Natural killer cell treated with Interleukin-12 subunit alpha and Interleukin-12 subunit beta and Interleukin-15 and Interleukin-18, amount 100 ng/mL, for 72 hours (primary cell): ENCODE measurements around the gene TTC32. TPM values are rescaled to one million over a fixed set of nuclear protein-coding genes. Genes with fewer than 3 reads are reported as not detected.

Experiments
- ATAC-seq, 2 donors: fragments of 150-1000 bp; cut with Tn5 transposase in 1 of 2; sonication (Bioruptor Pico), chemical (Tn5 transposase) in 1 of 2; 2 replicates each; pipeline ENCODE4 v1.10.0; 2021
- DNase-seq: peaks from one replicate; pipeline ENCODE4 v3.0.0; 2022; ENCODE audit warnings: low spot score
- H3K27ac Mint-ChIP-seq, 2 donors: 1 replicate in 1 of 2; 2 replicates in 1 of 2; pipeline ENCODE4 v1.8.0; 2022; ENCODE audit warnings: mixed read lengths in 2 of 2, mild to moderate bottlenecking in 1 of 2, moderate library complexity in 1 of 2
- H3K27me3 Mint-ChIP-seq, 2 donors: 1 replicate in 1 of 2; 2 replicates in 1 of 2; pipeline ENCODE4 v1.8.0; 2022; ENCODE audit warnings: mixed read lengths in 2 of 2
- H3K36me3 Mint-ChIP-seq: one replicate; pipeline ENCODE4 v1.8.0; 2022; ENCODE audit warnings: mixed read lengths
- H3K4me1 Mint-ChIP-seq, 2 donors: 1 replicate in 1 of 2; 2 replicates in 1 of 2; pipeline ENCODE4 v1.8.0; 2022; ENCODE audit warnings: low read depth in 2 of 2, mixed read lengths in 2 of 2, mild to moderate bottlenecking in 1 of 2
- H3K4me3 Mint-ChIP-seq: one replicate; pipeline ENCODE4 v1.8.0; 2022; ENCODE audit warnings: mixed read lengths
- H3K9me3 Mint-ChIP-seq: 2 replicates; pipeline ENCODE4 v1.8.0; 2022; ENCODE audit warnings: mixed read lengths
- total RNA-seq, 2 donors: library from RNA; stranded (reverse); gene quantifications; one replicate each; pipeline ENCODE4 v1.2.3, GENCODE V29; 2022

The TTC32 gene
- total RNA-seq, 2 donors from 2014 or later, result 14.8 to 17.8 TPM

DNA sequence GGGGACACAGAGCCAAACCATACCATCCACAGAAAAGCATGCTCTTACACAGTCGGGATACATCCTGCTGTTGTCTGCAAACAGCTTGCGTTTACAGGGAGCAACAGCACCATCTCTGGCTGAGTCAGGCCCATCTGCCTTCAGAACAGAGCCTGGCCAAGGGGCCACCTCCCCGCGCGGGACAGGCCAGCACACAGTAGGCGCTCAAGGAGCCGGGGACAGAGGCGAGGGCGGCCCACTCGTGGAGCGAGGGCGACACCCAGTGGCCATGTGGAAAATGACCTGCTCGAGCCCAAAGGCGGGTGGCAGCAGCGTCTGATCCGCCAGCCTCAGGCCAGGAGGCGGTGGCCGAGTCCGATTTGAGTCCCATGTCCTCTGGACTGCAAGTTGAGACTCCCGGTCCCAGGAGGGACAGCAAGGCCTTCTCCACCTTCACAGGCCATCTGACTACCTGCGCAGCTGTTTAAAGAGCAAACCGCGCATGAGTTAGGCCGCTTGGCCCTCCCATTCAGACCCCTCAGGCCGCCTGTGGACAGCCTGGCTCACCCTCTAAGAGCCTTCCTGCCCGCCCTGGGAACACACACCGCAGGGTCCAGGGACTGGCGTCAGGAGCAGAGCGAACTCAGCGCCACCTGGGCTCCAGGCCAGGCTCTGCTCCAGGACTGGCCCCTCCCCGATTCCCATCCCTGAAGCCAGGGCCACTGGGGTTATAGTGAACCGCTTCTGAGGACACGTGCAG, 38.3 kb downstream of the TTC32 start:
- peaks cover 4 to 11% of the 10 kb centered on the region in 2 donors for H3K27me3 Mint-ChIP-seq
- H3K27ac Mint-ChIP-seq, result no peak overlapping the region
- DNase-seq, result peak; percentile 59
- ATAC-seq, result peak; percentile 82 to 84
- H3K9me3 Mint-ChIP-seq, result no peaks in the 10 kb centered on the region
- H3K36me3 Mint-ChIP-seq, result no peaks in the 10 kb centered on the region
- no peak overlapping the region for H3K4me3 Mint-ChIP-seq
- H3K4me1 Mint-ChIP-seq, result peaks cover 7 to 14% of the 10 kb centered on the region in 2 donors

- H3K27ac Mint-ChIP-seq, result no peak overlapping the region
- H3K36me3 Mint-ChIP-seq, result no peaks in the 10 kb centered on the region
- DNase-seq (peak; percentile 5), ATAC-seq (no peak)
- H3K4me1 Mint-ChIP-seq, result peaks cover 0 to 9% of the 10 kb centered on the region in 2 donors
- H3K27me3 Mint-ChIP-seq, result peaks cover 7 to 16% of the 10 kb centered on the region in 2 donors
- no peaks in the 10 kb centered on the region for H3K9me3 Mint-ChIP-seq
- no peak overlapping the region for H3K4me3 Mint-ChIP-seq
Observed at GRCh38 chr2:19861813-19862212, 40.0 kb downstream of the TTC32 start.

DNA sequence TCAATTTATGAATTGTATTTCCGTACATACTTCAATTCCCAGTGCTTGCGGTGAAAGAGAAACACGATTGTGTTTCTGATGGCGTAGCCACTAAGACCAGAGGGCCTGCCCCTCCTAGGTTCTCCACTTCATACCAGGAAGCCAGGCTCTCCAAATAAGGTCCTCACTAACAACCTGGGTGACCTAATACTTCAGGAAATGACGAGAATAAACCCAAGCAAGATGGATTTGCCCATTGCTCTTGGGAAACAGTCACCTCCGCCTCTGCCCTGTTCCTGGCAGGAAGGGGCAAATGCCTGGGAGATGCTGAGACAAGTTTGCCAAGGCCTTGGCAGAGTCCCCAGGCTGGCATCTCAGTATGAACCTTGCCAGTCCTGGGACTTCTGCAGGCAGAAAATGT, 41.8 kb downstream of the TTC32 start:
- Mint-ChIP-seq H3K36me3 (no peaks in the 10 kb centered on the region), H3K4me1 (peaks cover 0 to 9% of the 10 kb centered on the region in 2 donors), H3K9me3 (no peaks in the 10 kb centered on the region), H3K27me3 (peaks cover 10 to 16% of the 10 kb centered on the region in 2 donors), H3K4me3 (no peak overlapping the region), H3K27ac (no peak overlapping the region)
- ATAC-seq, result no peak
- peak; percentile 41 for DNase-seq

DNA sequence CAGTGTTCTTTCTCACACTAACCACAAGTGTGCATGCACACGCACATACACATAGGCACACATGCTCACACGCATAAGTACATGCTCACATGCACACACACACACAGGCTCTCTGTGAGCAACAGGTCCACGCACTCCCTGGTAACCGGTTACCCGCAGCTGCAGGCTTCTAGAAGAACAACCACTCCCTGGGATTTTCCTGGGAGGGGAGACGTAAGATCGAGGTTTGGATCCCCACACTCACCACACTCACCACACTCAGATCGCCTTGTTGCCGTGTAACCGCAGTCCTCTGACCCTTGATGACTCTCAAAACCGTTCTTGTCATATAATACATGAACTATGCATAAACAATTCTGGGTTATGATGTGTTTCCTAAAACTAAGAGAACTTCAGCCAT, 42.2 kb downstream of the TTC32 start:
- Mint-ChIP-seq H3K9me3 (no peaks in the 10 kb centered on the region), H3K27me3 (peaks cover 10 to 16% of the 10 kb centered on the region in 2 donors), H3K4me1 (peaks cover 0 to 6% of the 10 kb centered on the region in 2 donors), H3K4me3 (no peak overlapping the region), H3K27ac (no peak overlapping the region), H3K36me3 (no peaks in the 10 kb centered on the region)
- DNase-seq (no peak), ATAC-seq (no peak)

GRCh38 chr2:19857806-19858205, 44.0 kb downstream of the TTC32 start:
- peaks cover 0 to under 1% of the 10 kb centered on the region in 2 donors for H3K4me1 Mint-ChIP-seq
- peaks cover 8 to 12% of the 10 kb centered on the region in 2 donors for H3K27me3 Mint-ChIP-seq
- DNase-seq, result no peak
- H3K36me3 Mint-ChIP-seq, result no peaks in the 10 kb centered on the region
- no peak overlapping the region for H3K27ac Mint-ChIP-seq
- H3K4me3 Mint-ChIP-seq, result no peak overlapping the region
- H3K9me3 Mint-ChIP-seq, result no peaks in the 10 kb centered on the region
- ATAC-seq, result no peak

DNA sequence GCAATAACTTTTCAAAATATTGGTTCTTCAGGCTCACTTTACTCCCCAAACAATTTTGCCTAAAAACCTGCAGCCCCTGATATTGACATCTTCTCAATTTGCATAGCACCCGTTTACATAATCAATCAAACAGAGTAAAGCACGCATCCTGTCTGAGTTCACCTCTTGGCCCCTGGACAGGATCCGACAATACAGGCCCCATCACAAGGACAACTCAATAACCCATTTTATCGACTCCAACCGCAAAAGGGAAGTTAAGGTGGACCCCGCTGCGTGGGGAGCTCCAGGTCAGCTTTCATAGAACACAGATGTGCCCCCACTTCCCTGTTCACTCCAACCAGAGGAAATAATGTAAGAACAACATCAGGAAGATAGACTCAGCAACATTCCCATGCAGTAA, 44.7 kb downstream of the TTC32 start:
- H3K36me3 Mint-ChIP-seq, result no peaks in the 10 kb centered on the region
- ATAC-seq (no peak), DNase-seq (no peak)
- peaks cover 5 to 8% of the 10 kb centered on the region in 2 donors for H3K27me3 Mint-ChIP-seq
- H3K4me1 Mint-ChIP-seq, result no peaks in the 10 kb centered on the region
- no peaks in the 10 kb centered on the region for H3K9me3 Mint-ChIP-seq
- no peak overlapping the region for H3K27ac Mint-ChIP-seq
- H3K4me3 Mint-ChIP-seq, result no peak overlapping the region

DNA sequence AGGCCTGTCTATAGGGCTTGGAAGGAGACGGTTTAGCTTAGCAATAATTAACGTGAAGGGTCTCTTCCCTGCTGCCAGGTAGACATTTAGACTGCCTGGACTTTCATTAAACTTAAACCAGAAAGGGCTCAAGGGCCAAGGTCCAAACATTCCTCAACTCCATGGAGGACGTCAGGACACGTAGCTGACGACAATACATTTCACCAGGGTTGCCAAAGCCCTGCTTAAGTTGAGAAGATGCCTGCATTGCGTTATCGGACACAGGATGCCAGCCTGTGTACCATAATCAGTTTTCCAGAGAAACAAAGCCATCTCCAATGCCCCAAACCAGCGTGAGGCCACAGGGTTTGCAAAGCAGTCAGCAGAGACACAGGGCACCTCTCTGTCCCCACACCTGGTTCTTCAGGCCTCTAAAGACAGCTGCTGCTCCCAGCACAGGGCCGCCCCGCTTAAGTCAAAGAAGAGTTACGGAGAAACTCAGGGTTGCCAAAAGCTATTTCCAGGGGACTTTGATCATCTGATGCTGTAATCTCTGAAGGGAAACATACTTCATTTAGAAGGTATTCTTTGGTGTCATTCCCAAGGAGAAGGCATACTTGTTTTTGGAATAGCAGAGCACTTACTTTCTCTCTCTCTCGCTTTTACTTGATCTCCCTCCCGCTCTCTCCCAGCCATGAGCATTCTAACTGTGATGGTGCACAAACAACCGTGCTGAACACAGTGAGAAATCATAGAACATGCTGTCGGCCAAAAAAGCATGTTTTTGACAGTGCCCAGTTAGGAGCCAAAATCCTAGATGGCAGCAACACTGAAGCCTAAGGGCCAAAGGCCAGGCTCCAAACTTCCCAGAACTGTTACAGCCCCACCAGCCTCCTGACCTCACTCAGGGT, 46.0 kb downstream of the TTC32 start:
- Mint-ChIP-seq H3K27ac (no peak overlapping the region), H3K4me3 (no peak overlapping the region), H3K36me3 (no peaks in the 10 kb centered on the region), H3K4me1 (no peaks in the 10 kb centered on the region), H3K27me3 (peaks cover 5 to 6% of the 10 kb centered on the region in 2 donors), H3K9me3 (no peaks in the 10 kb centered on the region)
- no peak for ATAC-seq
- DNase-seq, result no peak

DNA sequence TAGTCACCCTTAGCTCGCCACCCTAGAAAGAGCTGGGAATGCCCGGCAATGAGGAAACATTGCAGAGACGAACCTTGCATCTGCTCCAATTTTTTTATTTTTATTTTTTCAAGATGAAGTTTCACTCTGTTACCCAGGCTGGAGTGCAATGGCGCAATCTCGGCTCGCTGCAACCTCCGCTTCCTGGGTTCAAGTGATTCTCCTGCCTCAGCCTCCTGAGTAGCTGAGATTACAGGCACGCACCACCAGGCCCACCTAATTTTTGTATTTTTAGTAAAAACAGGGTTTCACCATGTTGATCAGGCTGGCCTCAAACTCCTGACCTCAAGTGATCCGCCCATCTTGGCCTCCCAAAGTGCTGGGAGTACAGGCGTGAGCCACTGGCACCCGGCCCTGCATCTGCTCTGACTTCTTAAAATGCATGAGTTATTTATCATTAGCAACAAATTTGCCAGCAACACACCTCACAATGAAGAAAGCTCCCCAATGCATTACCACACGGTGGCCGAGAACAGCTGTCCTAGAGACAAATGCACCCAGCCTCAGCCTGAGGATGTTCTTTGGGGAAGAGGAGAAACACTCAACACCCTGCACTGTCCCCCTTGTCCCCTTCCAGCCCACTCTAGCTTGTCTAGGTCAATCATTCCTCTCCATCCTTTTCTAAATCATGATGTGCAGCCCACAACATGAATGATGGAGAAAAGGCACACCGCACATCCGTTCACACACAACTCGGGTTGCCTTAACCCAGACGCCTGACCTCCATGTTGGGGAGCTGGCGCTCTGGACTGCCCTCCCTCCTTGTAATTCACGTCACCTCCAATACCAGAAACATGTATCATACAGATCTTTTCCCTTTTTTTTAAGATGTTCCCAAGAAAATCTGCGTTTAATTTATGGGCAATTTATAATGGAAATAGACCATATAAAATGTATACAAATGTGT, 46.9 kb downstream of the TTC32 start:
- Mint-ChIP-seq H3K9me3 (no peaks in the 10 kb centered on the region), H3K27ac (no peak overlapping the region), H3K36me3 (no peaks in the 10 kb centered on the region), H3K27me3 (peaks cover 5 to 6% of the 10 kb centered on the region in 2 donors), H3K4me3 (no peak overlapping the region), H3K4me1 (no peaks in the 10 kb centered on the region)
- ATAC-seq (no peak), DNase-seq (no peak)

DNA sequence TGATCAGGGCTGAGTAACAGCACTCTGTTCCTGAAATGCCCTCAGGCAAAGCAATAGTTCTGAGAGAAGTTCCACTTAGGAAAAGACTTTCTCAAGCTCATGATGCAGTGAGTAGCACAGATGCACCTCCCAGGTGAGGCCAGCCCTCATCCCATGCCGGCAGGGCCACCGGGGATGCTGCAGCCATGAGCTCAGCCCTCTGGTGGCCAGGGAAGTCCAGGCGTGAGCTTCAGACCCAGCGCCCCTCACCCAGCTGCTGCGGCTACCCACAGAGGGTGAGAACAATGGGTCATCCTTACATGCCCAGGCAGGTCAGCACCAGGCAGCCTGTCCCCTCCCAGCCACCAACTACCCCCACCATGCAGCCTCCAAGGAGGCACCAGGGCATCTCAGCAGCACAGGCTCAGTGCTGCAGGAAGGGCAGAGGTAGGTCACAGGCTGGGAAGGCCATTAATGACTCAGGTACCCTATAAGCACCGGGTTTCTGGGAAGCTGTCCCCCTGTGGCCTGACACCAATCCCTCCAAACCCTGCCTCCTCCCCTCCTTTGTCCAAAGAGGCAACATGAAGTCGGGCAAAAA, 50.6 kb downstream of the TTC32 start:
- Mint-ChIP-seq H3K27ac (no peak overlapping the region), H3K9me3 (no peaks in the 10 kb centered on the region), H3K4me1 (no peaks in the 10 kb centered on the region), H3K4me3 (no peak overlapping the region), H3K36me3 (no peaks in the 10 kb centered on the region), H3K27me3 (peaks cover 0 to 2% of the 10 kb centered on the region in 2 donors)
- ATAC-seq, result no peak
- no peak for DNase-seq

DNA sequence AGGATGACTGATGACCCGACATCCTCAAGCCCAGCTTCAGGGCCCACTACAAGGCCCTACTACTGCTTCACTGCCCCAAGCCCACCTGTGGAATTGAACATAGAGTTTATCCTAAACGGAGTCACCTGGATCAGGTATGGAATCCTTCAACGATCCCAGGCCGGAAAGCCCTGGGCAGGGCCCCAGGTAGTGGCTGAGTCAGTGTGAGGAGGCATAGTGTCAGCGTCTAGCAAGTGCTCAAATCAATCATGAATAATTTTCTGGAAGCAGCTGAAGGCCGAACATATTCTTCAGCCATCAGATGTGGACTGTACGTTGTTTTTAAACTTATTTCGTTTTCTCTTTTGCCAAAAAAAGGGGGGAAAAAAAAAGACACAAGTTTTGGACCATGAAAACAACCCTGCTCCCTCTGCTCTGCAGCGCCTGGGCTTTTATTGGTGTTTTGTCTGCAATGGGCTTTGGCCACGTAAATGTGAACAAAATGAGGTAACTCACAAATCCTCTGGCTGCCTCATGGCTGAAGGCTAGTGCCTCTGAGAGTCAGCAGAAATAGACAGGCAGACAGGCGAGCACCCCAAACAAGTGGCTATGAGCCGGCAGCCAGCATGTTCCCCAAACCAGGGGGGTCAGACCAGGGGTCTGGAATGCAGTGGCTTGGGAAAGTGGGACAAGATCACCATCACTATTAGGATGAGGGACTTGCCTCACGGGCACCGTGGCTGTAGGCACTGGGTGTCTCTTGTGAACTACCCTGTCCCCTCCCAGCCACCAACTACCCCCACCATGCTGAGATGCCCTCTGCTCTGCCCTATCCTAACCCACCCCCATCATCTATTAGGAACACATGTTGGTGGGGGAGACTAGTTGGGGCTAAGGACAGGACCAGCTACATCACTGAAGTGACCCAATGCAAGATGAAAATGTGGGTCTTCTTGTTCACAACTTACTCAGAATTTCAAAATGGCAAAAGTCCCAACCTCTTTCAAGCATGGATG, 51.4 kb downstream of the TTC32 start:
- no peak overlapping the region for H3K4me3 Mint-ChIP-seq

DNA sequence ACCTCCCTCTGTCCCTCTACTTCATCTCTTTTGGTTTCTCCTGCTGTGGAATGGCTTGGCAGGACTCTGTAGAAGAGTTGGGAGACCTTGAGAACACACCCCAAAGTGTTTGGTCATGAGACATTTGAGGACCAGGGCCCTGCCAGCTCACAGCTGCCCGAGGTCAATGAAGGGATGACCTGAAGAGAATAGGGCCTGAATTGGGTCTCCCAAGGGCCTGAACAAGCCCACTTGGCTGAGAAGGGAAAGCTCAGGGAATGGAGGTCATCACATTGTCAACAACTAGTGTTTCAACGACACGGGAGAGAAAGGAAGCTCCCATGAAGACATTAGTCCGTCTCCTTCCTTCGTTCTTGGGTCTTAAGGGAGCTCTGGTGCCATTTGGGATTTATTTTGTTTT, 52.8 kb downstream of the TTC32 start:
- Mint-ChIP-seq H3K4me1 (no peaks in the 10 kb centered on the region), H3K4me3 (no peak overlapping the region)

More for the DNA sequence above, 51.4 kb downstream of the TTC32 start:
- H3K27ac Mint-ChIP-seq, result no peak overlapping the region
- H3K36me3 Mint-ChIP-seq, result no peaks in the 10 kb centered on the region
- no peaks in the 10 kb centered on the region for H3K9me3 Mint-ChIP-seq
- ATAC-seq, result no peak
- H3K27me3 Mint-ChIP-seq, result peaks cover 0 to 2% of the 10 kb centered on the region in 2 donors
- no peaks in the 10 kb centered on the region for H3K4me1 Mint-ChIP-seq
- no peak for DNase-seq

DNA sequence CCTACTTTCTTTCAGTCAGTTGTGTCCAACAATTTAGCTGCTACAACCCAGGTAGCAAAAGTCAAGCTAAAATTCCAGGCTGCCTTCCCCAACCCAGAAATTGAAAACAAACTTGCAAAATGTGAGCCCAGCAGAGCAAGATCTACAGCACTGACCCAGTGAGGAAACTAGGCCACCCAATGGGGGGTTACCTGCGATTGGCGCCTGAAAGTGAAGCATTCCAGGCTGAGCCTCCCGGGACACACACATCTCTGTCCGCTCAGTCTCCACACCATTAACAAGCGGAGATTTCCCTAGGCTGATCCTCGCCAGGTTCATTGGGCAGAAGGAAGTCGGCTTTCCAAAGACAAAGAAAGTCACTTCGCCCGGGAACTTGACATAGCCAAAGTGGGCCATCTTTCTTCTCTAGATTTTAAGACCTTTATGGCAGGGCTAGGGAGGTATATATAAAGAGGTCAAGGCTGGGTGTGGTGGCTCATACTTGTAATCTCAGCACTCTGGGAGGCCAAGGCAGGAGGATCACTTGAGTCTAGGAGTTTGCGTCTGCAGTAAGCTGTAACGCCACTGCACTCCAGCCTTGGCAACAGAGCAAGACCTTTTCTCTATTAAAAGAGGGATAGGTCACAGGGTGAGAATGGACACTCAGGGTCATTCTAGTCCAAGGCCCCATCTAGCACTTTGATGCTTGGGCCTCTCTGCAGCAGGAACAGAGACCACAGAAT, 53.6 kb downstream of the TTC32 start:
- H3K27ac Mint-ChIP-seq, result no peak overlapping the region
- H3K4me3 Mint-ChIP-seq, result no peak overlapping the region
- H3K36me3 Mint-ChIP-seq, result no peaks in the 10 kb centered on the region
- DNase-seq, result no peak
- H3K9me3 Mint-ChIP-seq, result no peaks in the 10 kb centered on the region
- no peak for ATAC-seq
- H3K4me1 Mint-ChIP-seq, result no peaks in the 10 kb centered on the region
- H3K27me3 Mint-ChIP-seq, result peaks cover 5 to 18% of the 10 kb centered on the region in 2 donors

More for the DNA sequence above, 52.8 kb downstream of the TTC32 start:
- Mint-ChIP-seq H3K9me3 (no peaks in the 10 kb centered on the region), H3K36me3 (no peaks in the 10 kb centered on the region), H3K27me3 (peaks cover 3 to 10% of the 10 kb centered on the region in 2 donors), H3K27ac (no peak overlapping the region)
- ATAC-seq (no peak), DNase-seq (no peak)
